OCI-LY7 (cell line): ENCODE data around the gene RNF224. TPM values are rescaled to one million over a fixed set of nuclear protein-coding genes. Genes with fewer than 3 reads are reported as not detected.

ENCODE experiments used
- BruUV-seq: library from RNA; stranded (reverse); fragments of 400-500 nt; replicated peaks from 2 replicates; lab custom pipeline; 2021; lab: Mats Ljungman, UMichigan
- CTCF ChIA-PET: fragments of 300-600 bp; sonication (Branson Sonifier 250); formaldehyde crosslinking; loops from one replicate; lab custom pipeline; 2022; ENCODE audit warnings: antibody characterized with exemption; ENCODE audit not compliant: unreplicated experiment; lab: Charles Lee
- POLR2A ChIA-PET: fragments of 300-600 bp; sonication (Branson Sonifier 250); formaldehyde crosslinking; loops from one replicate; lab custom pipeline; 2022; ENCODE audit warnings: antibody characterized with exemption; lab: Charles Lee
- DNase-seq: peaks from one replicate; pipeline ENCODE4 v3.0.0-alpha.2; 2015; ENCODE audit warnings: low spot score
- H2AFZ ChIP-seq: fragments of 200-600 bp; sonication (generic), shearing (Covaris generic); 2 replicates; pipeline ENCODE4 v1.6.1; 2014; ENCODE audit warnings: mild to moderate bottlenecking, antibody characterized with exemption, low read length, moderate library complexity
- H3K27ac ChIP-seq: fragments of 200-600 bp; sonication (generic); 2 replicates; pipeline ENCODE4 v1.5.1; 2014; ENCODE audit warnings: mixed run types, low read depth, mild to moderate bottlenecking, moderate library complexity, low read length, inconsistent platforms; ENCODE audit not compliant: poor library complexity, severe bottlenecking
- H3K36me3 ChIP-seq: fragments of 200-600 bp; sonication (generic); 2 replicates; pipeline ENCODE4 v1.6.1; 2014; ENCODE audit warnings: mild to moderate bottlenecking, antibody characterized with exemption, low read length, moderate library complexity, mixed read lengths; ENCODE audit not compliant: insufficient read depth
- H3K4me1 ChIP-seq: fragments of 200-600 bp; sonication (generic); 2 replicates; pipeline ENCODE4 v1.5.1; 2014; ENCODE audit warnings: mild to moderate bottlenecking, low read length; ENCODE audit not compliant: insufficient read depth, poor library complexity, severe bottlenecking
- H3K4me2 ChIP-seq: fragments of 200-600 bp; sonication (generic); 2 replicates; pipeline ENCODE4 v1.6.1; 2014; ENCODE audit warnings: mild to moderate bottlenecking, low read length
- H3K4me3 ChIP-seq: fragments of 200-600 bp; sonication (generic); 2 replicates; pipeline ENCODE4 v1.5.1; 2014; ENCODE audit warnings: mild to moderate bottlenecking, low read depth, low read length; ENCODE audit not compliant: poor library complexity, severe bottlenecking
- H3K79me2 ChIP-seq: fragments of 200-600 bp; sonication (generic); 2 replicates; pipeline ENCODE4 v1.6.1; 2016; ENCODE audit warnings: low read depth, mild to moderate bottlenecking, low read length, moderate library complexity, mixed read lengths; ENCODE audit not compliant: insufficient read depth
- H3K9me2 ChIP-seq: fragments of 200-600 bp; sonication (generic); 2 replicates; pipeline ENCODE4 v1.6.1; 2016; ENCODE audit warnings: mild to moderate bottlenecking, low read length, mixed read lengths; ENCODE audit not compliant: insufficient read depth
- H3K9me3 ChIP-seq: fragments of 200-600 bp; sonication (generic); 2 replicates; pipeline ENCODE4 v1.6.1; 2014; ENCODE audit warnings: mild to moderate bottlenecking, mixed run types, low read length, mixed read lengths
- H4K20me1 ChIP-seq: fragments of 200-600 bp; sonication (generic); 2 replicates; pipeline ENCODE4 v1.6.1; 2014; ENCODE audit warnings: mild to moderate bottlenecking, antibody characterized with exemption, low read length, moderate library complexity, mixed read lengths; ENCODE audit not compliant: insufficient read depth
- EZH2phosphoT487 ChIP-seq: fragments of 200-600 bp; sonication (generic); IDR thresholded peaks from 2 replicates; pipeline ENCODE4 v1.6.1; 2018; ENCODE audit warnings: low read depth, borderline replicate concordance, mild to moderate bottlenecking, mixed run types, antibody characterized with exemption, low read length, moderate library complexity, mixed read lengths
- intact Hi-C: fragments of 100-400 bp; cut with micrococcal nuclease; formaldehyde crosslinking; loops from one replicate; pipeline ENCODE4 v1.10.0; 2022; ENCODE audit not compliant: unreplicated experiment
- total RNA-seq, 2 experiments: library from RNA; depleted of rRNA in 1 of 2; stranded (reverse); fragments of >200 nt in 1 of 2; shearing (Covaris generic) in 1 of 2; gene quantifications; 2 replicates each; pipeline ENCODE4 v1.2.3, GENCODE V29; 2014 to 2022
- TF ChIP-seq, protein P1 (sequence below): fragments of 200-600 bp; sonication (generic); conservative IDR thresholded peaks from 2 replicates; pipeline ENCODE4 v1.5.1; 2014; ENCODE audit warnings: mild to moderate bottlenecking, antibody characterized with exemption, low read length, moderate library complexity, mixed read lengths

The RNF224 gene
- total RNA-seq, 2 experiments from 2014 or later: 0.13 to 0.30 TPM

DNA sequence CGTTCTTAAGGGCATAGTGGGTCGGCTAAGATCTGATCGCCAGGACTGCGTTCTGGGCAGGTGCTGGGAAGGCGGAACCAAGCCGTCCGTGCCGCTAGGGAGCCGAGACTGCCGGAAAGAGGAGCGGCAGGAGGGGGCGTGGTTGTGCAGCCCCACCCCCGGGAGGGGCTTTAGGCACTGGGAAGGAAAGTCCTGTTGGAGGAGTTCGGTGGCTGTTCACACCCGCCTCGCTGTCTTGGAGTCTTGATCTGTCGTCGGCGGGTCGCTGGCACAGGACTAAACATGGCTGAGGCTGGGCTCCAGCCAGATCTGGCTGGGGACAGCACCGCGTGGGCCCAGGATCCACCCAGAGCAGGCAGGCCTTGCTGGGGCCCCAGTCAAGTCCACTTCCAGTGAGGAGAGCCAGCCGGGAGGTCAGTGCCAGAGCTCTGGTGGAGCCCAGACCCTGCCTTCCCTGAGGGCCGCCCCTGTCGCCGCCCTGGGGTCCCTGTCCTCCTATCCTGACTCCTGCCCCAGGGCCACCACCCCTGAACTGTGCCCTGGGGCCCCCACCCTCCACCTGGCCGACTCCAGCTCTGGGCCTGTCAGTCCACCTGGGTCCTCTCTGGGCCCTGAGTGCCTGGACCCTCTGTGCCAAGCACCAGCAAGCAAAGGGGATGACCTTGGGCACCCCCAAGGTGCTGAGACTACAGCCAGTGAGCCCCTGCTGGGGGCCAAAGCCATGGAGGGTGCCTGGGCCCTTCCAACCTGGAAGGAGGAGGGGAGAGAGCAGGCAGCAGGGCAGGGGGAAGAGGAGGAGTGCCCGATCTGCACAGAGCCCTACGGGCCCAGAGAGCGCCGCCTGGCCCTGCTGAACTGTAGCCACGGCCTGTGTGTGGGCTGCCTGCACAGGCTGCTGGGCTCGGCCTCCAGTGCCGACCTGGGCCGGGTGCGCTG, 9.8 kb upstream of the RNF224 start:
- ChIA-PET POLR2A (no interaction called here), CTCF (no interaction called here)
- Histone ChIP-seq H3K36me3 (peaks cover 49% of the 10 kb centered on the region; the same call in 1 of the 2 replicates), H3K79me2 (no peaks in the 10 kb centered on the region), H3K9me2 (no peaks in the 10 kb centered on the region), H3K27ac (no peak overlapping the region), H4K20me1 (no peaks in the 10 kb centered on the region), H3K4me2 (no peak overlapping the region), H3K4me1 (peaks cover 8% of the 10 kb centered on the region), H3K4me3 (no peak overlapping the region), H3K9me3 (no peaks in the 10 kb centered on the region), H2AFZ (no peak overlapping the region)
- intact Hi-C loops: no loop called here
- BruUV-seq: no TSS peak
- no peak for DNase-seq
- TF ChIP-seq EZH2phosphoT487: no peak
- TF ChIP-seq, protein P1, sequence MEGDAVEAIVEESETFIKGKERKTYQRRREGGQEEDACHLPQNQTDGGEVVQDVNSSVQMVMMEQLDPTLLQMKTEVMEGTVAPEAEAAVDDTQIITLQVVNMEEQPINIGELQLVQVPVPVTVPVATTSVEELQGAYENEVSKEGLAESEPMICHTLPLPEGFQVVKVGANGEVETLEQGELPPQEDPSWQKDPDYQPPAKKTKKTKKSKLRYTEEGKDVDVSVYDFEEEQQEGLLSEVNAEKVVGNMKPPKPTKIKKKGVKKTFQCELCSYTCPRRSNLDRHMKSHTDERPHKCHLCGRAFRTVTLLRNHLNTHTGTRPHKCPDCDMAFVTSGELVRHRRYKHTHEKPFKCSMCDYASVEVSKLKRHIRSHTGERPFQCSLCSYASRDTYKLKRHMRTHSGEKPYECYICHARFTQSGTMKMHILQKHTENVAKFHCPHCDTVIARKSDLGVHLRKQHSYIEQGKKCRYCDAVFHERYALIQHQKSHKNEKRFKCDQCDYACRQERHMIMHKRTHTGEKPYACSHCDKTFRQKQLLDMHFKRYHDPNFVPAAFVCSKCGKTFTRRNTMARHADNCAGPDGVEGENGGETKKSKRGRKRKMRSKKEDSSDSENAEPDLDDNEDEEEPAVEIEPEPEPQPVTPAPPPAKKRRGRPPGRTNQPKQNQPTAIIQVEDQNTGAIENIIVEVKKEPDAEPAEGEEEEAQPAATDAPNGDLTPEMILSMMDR: no peak

GRCh38 chr9:137218212-137218753, 9.0 kb upstream of the RNF224 start:
- CTCF ChIA-PET: no interaction called here
- Histone ChIP-seq H2AFZ (no peak overlapping the region), H3K27ac (no peak overlapping the region), H3K79me2 (no peaks in the 10 kb centered on the region), H3K9me2 (no peaks in the 10 kb centered on the region), H4K20me1 (no peaks in the 10 kb centered on the region), H3K4me3 (no peak overlapping the region), H3K9me3 (no peaks in the 10 kb centered on the region), H3K36me3 (peaks cover 49% of the 10 kb centered on the region; the same call in 1 of the 2 replicates), H3K4me2 (no peak overlapping the region), H3K4me1 (peaks cover 15% of the 10 kb centered on the region)
- no peak for DNase-seq
- TF ChIP-seq EZH2phosphoT487: no peak
- TF ChIP-seq, protein P1: no peak
- POLR2A ChIA-PET: no interaction called here
- intact Hi-C loops: no loop called here
- BruUV-seq: no TSS peak
